K562 (cell line): ENCODE results near the gene KCND3. TPM values are rescaled to one million over a fixed set of nuclear protein-coding genes. Genes with fewer than 3 reads are reported as not detected.

Experiments used
- HBP1 ChIP-seq: fragments of 450-650 bp; formaldehyde crosslinking; IDR thresholded peaks from 2 replicates; pipeline ENCODE4 v1.4.0; 2022; ENCODE audit warnings: missing genetic modification characterization
- MGA ChIP-seq: fragments of 450-650 bp; IDR thresholded peaks from 2 replicates; pipeline ENCODE4 v1.6.1; 2016; ENCODE audit warnings: mild to moderate bottlenecking, moderate library complexity
- SMC3 ChIP-seq: conservative IDR thresholded peaks from 2 replicates; pipeline ENCODE4 v1.6.1; 2011; ENCODE audit warnings: low read depth, low read length, improper control_type of control experiment; ENCODE audit not compliant: insufficient read depth
- ZNF224 ChIP-seq: sonication (generic); formaldehyde crosslinking; IDR thresholded peaks from 2 replicates; pipeline ENCODE4 v1.8.0; 2022; ENCODE audit warnings: mild to moderate bottlenecking, missing genetic modification reagents
- ZNF699 ChIP-seq: fragments of 250-450 bp; sonication (Bioruptor Pico); IDR thresholded peaks from 2 replicates; pipeline ENCODE4 v1.8.0; 2021; ENCODE audit warnings: mild to moderate bottlenecking, moderate library complexity; ENCODE audit not compliant: insufficient replicate concordance
- ZSCAN32 ChIP-seq: fragments of 450-650 bp; formaldehyde crosslinking; IDR thresholded peaks from 2 replicates; pipeline ENCODE4 v1.4.0; 2020; ENCODE audit warnings: mild to moderate bottlenecking, moderate library complexity
- polyA plus RNA-seq, 8 experiments: library from polyadenylated mRNA; depleted of rRNA in 4 of 8; stranded (reverse) in 5 of 8; unstranded in 3 of 8; fragments of >200 nt; fragmentation: Nextera tagmentation in 2 of 8; fragmentation: Illumina TruSeq in 1 of 8; extraction: Ambion mirVana in 2 of 8; extraction: Trizol in 1 of 8; gene quantifications; 2 replicates each; pipeline versions ENCODE4 v1.2.1 to v1.2.3, GENCODE V29; 2011 to 2014; ENCODE audit warnings: inconsistent platforms in 1 of 8, missing spikeins in 1 of 8
- total RNA-seq, 7 experiments: library from RNA; depleted of rRNA in 6 of 7; stranded (reverse); fragments of >200 nt in 6 of 7; fragmentation: Illumina TruSeq in 2 of 7; extraction: Trizol in 2 of 7; gene quantifications; 2 replicates each; pipeline versions ENCODE4 v1.2.1 to v1.2.3, GENCODE V29; 2011 to 2021; ENCODE audit warnings: low replicate concordance in 1 of 7
- TF ChIP-seq, protein P1 (sequence below): fragments of 450-650 bp; formaldehyde crosslinking; conservative IDR thresholded peaks from 2 replicates; pipeline ENCODE4 v1.4.0; 2022; ENCODE audit warnings: mild to moderate bottlenecking, missing genetic modification characterization
- TF ChIP-seq, protein P2 (sequence below): IDR thresholded peaks from 2 replicates; pipeline ENCODE4 v1.6.1; 2014; ENCODE audit warnings: antibody characterized with exemption
- TF ChIP-seq, protein P3 (sequence below): fragments of 250-450 bp; sonication (Bioruptor Pico); IDR thresholded peaks from 2 replicates; pipeline ENCODE4 v1.8.0; 2021; ENCODE audit warnings: mild to moderate bottlenecking, moderate library complexity

KCND3 gene
- total and polyA plus RNA-seq, 9 of the 15 experiments (the other 6 are each of a cell fraction or from before 2014, with no cell fraction given): not detected

- TF ChIP-seq ZSCAN32 (CRISPR knock-in tag) (no peak), ZNF224 (peak; percentile 78; the same call in 1 of the 2 replicates), MGA (peak; percentile 100), SMC3 (no peak), ZNF699 (CRISPR knock-in tag) (no peak), HBP1 (CRISPR knock-in tag) (no peak)
- TF ChIP-seq, protein P1, sequence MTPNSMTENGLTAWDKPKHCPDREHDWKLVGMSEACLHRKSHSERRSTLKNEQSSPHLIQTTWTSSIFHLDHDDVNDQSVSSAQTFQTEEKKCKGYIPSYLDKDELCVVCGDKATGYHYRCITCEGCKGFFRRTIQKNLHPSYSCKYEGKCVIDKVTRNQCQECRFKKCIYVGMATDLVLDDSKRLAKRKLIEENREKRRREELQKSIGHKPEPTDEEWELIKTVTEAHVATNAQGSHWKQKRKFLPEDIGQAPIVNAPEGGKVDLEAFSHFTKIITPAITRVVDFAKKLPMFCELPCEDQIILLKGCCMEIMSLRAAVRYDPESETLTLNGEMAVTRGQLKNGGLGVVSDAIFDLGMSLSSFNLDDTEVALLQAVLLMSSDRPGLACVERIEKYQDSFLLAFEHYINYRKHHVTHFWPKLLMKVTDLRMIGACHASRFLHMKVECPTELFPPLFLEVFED: no peak
- TF ChIP-seq, protein P2, sequence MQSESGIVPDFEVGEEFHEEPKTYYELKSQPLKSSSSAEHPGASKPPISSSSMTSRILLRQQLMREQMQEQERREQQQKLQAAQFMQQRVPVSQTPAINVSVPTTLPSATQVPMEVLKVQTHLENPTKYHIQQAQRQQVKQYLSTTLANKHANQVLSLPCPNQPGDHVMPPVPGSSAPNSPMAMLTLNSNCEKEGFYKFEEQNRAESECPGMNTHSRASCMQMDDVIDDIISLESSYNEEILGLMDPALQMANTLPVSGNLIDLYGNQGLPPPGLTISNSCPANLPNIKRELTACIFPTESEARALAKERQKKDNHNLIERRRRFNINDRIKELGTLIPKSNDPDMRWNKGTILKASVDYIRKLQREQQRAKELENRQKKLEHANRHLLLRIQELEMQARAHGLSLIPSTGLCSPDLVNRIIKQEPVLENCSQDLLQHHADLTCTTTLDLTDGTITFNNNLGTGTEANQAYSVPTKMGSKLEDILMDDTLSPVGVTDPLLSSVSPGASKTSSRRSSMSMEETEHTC: no peak
- TF ChIP-seq, protein P3, sequence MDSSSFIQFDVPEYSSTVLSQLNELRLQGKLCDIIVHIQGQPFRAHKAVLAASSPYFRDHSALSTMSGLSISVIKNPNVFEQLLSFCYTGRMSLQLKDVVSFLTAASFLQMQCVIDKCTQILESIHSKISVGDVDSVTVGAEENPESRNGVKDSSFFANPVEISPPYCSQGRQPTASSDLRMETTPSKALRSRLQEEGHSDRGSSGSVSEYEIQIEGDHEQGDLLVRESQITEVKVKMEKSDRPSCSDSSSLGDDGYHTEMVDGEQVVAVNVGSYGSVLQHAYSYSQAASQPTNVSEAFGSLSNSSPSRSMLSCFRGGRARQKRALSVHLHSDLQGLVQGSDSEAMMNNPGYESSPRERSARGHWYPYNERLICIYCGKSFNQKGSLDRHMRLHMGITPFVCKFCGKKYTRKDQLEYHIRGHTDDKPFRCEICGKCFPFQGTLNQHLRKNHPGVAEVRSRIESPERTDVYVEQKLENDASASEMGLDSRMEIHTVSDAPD (CRISPR knock-in tag): no peak
Observed at GRCh38 chr1:111739194-111739924, 250.1 kb downstream of the KCND3 start, which contains the start of gene INKA2 (continued).
